NCI-H2171 (cell line): ENCODE data around the gene WNT8A.

Experiments used
- DNase-seq: peaks from one replicate; lab custom pipeline; 2025; lab: John Stamatoyannopoulos, UW

WNT8A gene

GRCh38 chr5:138140268-138140667 is 56.4 kb downstream of the WNT8A start:
- DNase-seq = no peak
